WTC11 (cell line): ENCODE results near the gene TPGS1. TPM values are rescaled to one million over a fixed set of nuclear protein-coding genes. Genes with fewer than 3 reads are reported as not detected.

Source experiments
- ATAC-seq: fragments of 200-7000 bp; cut with Tn5 transposase; 2 replicates; pipeline ENCODE4 v1.10.0; 2021; ENCODE audit warnings: mild to moderate bottlenecking, moderate library complexity
- CTCF ChIA-PET: fragments of 300-600 bp; sonication (Branson Sonifier 250); formaldehyde crosslinking; loops from one replicate; lab custom pipeline; 2021; ENCODE audit warnings: antibody characterized with exemption; lab: Charles Lee
- POLR2A ChIA-PET: fragments of 350-600 bp; sonication (Branson Sonifier 250); formaldehyde crosslinking; loops from one replicate; lab custom pipeline; 2021; ENCODE audit warnings: antibody characterized with exemption; lab: Charles Lee
- DNase-seq: peaks from one replicate; pipeline ENCODE4 v3.0.0; 2021; ENCODE audit warnings: low spot score
- H3K27ac Mint-ChIP-seq: 2 replicates; pipeline ENCODE4 v1.8.0; 2021; ENCODE audit warnings: mixed read lengths
- H3K27me3 Mint-ChIP-seq: 2 replicates; pipeline ENCODE4 v1.8.0; 2021; ENCODE audit warnings: low read depth, mild to moderate bottlenecking, moderate library complexity, mixed read lengths
- H3K36me3 Mint-ChIP-seq: 2 replicates; pipeline ENCODE4 v1.8.0; 2021; ENCODE audit warnings: mixed read lengths
- H3K4me1 Mint-ChIP-seq: 2 replicates; pipeline ENCODE4 v1.8.0; 2022; ENCODE audit warnings: mixed read lengths
- H3K4me3 Mint-ChIP-seq: 2 replicates; pipeline ENCODE4 v1.8.0; 2021; ENCODE audit warnings: mild to moderate bottlenecking, moderate library complexity, mixed read lengths
- H3K9me3 Mint-ChIP-seq: 2 replicates; pipeline ENCODE4 v1.8.0; 2021; ENCODE audit warnings: mixed read lengths
- KAT7 ChIP-seq: sonication (generic); formaldehyde crosslinking; IDR thresholded peaks from 2 replicates; pipeline ENCODE4 v1.8.1; 2023; ENCODE audit warnings: missing genetic modification reagents, mild to moderate bottlenecking, borderline replicate concordance
- MXD4 ChIP-seq: fragments of 250-450 bp; sonication (Bioruptor Pico); IDR thresholded peaks from 2 replicates; pipeline ENCODE4 v1.8.0; 2021; ENCODE audit warnings: mild to moderate bottlenecking, moderate library complexity, borderline replicate concordance
- NFYB ChIP-seq: sonication (generic); formaldehyde crosslinking; conservative IDR thresholded peaks from 2 replicates; pipeline ENCODE4 v1.8.0; 2022; ENCODE audit warnings: low read depth, missing genetic modification reagents
- PRRX2 ChIP-seq: fragments of 250-450 bp; sonication (Bioruptor Pico); IDR thresholded peaks from 2 replicates; pipeline ENCODE4 v1.8.0; 2021; ENCODE audit warnings: mild to moderate bottlenecking
- RORB ChIP-seq: fragments of 250-450 bp; sonication (Bioruptor Pico); IDR thresholded peaks from 2 replicates; pipeline ENCODE4 v1.9.0; 2021; ENCODE audit warnings: mild to moderate bottlenecking
- SOX15 ChIP-seq: fragments of 250-450 bp; sonication (Bioruptor Pico); IDR thresholded peaks from 2 replicates; pipeline ENCODE4 v1.9.0; 2021; ENCODE audit warnings: mild to moderate bottlenecking
- ZNF416 ChIP-seq: fragments of 250-450 bp; sonication (Bioruptor Pico); IDR thresholded peaks from 2 replicates; pipeline ENCODE4 v1.9.0; 2021; ENCODE audit warnings: mild to moderate bottlenecking, inconsistent platforms
- total RNA-seq: library from RNA; stranded (reverse); gene quantifications from 3 replicates; pipeline ENCODE4 v1.2.3, GENCODE V29; 2021
- TF ChIP-seq, protein P1 (sequence below): fragments of 250-450 bp; sonication (Bioruptor Pico); conservative IDR thresholded peaks from 2 replicates; pipeline ENCODE4 v1.9.0; 2021; ENCODE audit warnings: mild to moderate bottlenecking
- TF ChIP-seq, protein P2 (sequence below): sonication (generic); formaldehyde crosslinking; IDR thresholded peaks from 2 replicates; pipeline ENCODE4 v1.8.1; 2023; ENCODE audit warnings: mild to moderate bottlenecking, missing genetic modification reagents
- TF ChIP-seq, protein P3 (sequence below): sonication (generic); formaldehyde crosslinking; IDR thresholded peaks from 2 replicates; pipeline ENCODE4 v1.8.1; 2023; ENCODE audit warnings: mild to moderate bottlenecking, missing genetic modification reagents, borderline replicate concordance
- TF ChIP-seq, protein P4 (sequence below): sonication (generic); formaldehyde crosslinking; IDR thresholded peaks from 2 replicates; pipeline ENCODE4 v1.8.1; 2023; ENCODE audit warnings: mild to moderate bottlenecking, moderate library complexity, missing genetic modification reagents
- TF ChIP-seq, protein P5 (sequence below): sonication (generic); formaldehyde crosslinking; IDR thresholded peaks from 2 replicates; pipeline ENCODE4 v1.8.1; 2023; ENCODE audit warnings: mild to moderate bottlenecking, missing genetic modification reagents
- TF ChIP-seq, protein P6 (sequence below): fragments of 250-450 bp; sonication (Bioruptor Pico); IDR thresholded peaks from 2 replicates; pipeline ENCODE4 v1.9.0; 2021; ENCODE audit warnings: mild to moderate bottlenecking, borderline replicate concordance

Gene TPGS1
- total RNA-seq, 1 experiment from 2014 or later, result 18.8 TPM

DNA sequence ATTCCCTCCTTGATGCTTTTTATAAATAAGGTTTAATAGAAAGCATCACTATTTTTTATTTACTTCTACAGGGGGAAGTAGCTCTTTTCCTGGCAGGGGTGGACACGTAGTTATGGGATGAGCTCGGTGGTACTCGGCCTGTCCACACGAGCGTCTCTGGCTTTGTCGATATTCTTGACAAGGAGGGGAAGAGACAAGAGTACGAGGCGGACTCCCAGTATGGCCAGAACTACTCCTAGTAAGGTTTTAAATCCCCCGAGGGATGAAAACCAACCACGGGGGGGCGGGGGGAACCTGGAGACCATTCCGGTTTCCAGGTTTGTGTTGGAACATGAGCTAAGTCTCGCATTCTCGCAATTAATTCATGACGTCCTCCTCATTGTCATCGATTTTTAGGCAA is 59.5 kb downstream of the TPGS1 start:
- no peak overlapping the region for H3K4me3 Mint-ChIP-seq
- ATAC-seq, result no peak
- H3K9me3 Mint-ChIP-seq, result peaks cover 7% of the 10 kb centered on the region
- no peak for DNase-seq
- peaks cover 21% of the 10 kb centered on the region for H3K36me3 Mint-ChIP-seq
- TF ChIP-seq KAT7 (CRISPR knock-in tag) (no peak), ZNF416 (CRISPR knock-in tag) (no peak), MXD4 (CRISPR knock-in tag) (no peak), PRRX2 (CRISPR knock-in tag) (no peak), SOX15 (CRISPR knock-in tag) (no peak), NFYB (CRISPR knock-in tag) (no peak), RORB (CRISPR knock-in tag) (no peak)
- TF ChIP-seq, protein P1, sequence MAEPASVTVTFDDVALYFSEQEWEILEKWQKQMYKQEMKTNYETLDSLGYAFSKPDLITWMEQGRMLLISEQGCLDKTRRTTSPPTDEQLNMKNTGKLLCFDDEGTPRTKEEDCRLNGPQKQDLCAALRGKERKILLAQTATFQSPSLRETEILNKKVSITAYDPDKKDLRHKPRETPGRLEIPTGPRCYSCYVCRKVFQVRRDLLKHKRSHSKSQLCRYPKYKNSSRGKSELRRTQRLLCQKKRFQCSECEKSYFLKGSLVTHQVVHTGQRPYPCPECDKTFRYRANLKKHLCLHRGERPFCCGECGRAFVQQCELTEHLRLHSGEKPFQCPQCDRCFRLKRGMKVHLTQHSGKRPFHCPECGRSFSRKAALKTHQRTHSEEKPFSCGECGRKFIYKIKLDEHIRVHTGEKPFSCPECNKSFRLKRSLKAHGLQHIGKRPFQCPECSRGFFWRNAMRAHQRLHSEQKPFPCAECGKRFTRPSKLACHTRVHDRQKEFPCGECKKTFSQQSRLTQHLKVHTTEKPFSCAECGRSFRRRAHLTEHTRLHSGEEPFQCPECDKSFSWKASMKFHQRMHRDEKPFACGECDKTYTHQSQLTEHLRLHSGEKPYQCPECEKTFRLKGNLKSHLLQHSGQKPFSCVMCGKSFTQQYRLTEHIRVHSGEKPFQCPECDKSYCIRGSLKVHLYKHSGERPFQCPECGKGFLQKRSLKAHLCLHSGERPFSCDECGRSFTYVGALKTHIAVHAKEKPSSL (CRISPR knock-in tag), result no peak
- TF ChIP-seq, protein P2, sequence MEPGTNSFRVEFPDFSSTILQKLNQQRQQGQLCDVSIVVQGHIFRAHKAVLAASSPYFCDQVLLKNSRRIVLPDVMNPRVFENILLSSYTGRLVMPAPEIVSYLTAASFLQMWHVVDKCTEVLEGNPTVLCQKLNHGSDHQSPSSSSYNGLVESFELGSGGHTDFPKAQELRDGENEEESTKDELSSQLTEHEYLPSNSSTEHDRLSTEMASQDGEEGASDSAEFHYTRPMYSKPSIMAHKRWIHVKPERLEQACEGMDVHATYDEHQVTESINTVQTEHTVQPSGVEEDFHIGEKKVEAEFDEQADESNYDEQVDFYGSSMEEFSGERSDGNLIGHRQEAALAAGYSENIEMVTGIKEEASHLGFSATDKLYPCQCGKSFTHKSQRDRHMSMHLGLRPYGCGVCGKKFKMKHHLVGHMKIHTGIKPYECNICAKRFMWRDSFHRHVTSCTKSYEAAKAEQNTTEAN (CRISPR knock-in tag), result no peak
- TF ChIP-seq, protein P3, sequence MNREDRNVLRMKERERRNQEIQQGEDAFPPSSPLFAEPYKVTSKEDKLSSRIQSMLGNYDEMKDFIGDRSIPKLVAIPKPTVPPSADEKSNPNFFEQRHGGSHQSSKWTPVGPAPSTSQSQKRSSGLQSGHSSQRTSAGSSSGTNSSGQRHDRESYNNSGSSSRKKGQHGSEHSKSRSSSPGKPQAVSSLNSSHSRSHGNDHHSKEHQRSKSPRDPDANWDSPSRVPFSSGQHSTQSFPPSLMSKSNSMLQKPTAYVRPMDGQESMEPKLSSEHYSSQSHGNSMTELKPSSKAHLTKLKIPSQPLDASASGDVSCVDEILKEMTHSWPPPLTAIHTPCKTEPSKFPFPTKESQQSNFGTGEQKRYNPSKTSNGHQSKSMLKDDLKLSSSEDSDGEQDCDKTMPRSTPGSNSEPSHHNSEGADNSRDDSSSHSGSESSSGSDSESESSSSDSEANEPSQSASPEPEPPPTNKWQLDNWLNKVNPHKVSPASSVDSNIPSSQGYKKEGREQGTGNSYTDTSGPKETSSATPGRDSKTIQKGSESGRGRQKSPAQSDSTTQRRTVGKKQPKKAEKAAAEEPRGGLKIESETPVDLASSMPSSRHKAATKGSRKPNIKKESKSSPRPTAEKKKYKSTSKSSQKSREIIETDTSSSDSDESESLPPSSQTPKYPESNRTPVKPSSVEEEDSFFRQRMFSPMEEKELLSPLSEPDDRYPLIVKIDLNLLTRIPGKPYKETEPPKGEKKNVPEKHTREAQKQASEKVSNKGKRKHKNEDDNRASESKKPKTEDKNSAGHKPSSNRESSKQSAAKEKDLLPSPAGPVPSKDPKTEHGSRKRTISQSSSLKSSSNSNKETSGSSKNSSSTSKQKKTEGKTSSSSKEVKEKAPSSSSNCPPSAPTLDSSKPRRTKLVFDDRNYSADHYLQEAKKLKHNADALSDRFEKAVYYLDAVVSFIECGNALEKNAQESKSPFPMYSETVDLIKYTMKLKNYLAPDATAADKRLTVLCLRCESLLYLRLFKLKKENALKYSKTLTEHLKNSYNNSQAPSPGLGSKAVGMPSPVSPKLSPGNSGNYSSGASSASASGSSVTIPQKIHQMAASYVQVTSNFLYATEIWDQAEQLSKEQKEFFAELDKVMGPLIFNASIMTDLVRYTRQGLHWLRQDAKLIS (CRISPR knock-in tag), result no peak
- TF ChIP-seq, protein P4, sequence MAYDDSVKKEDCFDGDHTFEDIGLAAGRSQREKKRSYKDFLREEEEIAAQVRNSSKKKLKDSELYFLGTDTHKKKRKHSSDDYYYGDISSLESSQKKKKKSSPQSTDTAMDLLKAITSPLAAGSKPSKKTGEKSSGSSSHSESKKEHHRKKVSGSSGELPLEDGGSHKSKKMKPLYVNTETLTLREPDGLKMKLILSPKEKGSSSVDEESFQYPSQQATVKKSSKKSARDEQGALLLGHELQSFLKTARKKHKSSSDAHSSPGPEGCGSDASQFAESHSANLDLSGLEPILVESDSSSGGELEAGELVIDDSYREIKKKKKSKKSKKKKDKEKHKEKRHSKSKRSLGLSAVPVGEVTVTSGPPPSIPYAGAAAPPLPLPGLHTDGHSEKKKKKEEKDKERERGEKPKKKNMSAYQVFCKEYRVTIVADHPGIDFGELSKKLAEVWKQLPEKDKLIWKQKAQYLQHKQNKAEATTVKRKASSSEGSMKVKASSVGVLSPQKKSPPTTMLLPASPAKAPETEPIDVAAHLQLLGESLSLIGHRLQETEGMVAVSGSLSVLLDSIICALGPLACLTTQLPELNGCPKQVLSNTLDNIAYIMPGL (CRISPR knock-in tag), result no peak
- TF ChIP-seq, protein P5, sequence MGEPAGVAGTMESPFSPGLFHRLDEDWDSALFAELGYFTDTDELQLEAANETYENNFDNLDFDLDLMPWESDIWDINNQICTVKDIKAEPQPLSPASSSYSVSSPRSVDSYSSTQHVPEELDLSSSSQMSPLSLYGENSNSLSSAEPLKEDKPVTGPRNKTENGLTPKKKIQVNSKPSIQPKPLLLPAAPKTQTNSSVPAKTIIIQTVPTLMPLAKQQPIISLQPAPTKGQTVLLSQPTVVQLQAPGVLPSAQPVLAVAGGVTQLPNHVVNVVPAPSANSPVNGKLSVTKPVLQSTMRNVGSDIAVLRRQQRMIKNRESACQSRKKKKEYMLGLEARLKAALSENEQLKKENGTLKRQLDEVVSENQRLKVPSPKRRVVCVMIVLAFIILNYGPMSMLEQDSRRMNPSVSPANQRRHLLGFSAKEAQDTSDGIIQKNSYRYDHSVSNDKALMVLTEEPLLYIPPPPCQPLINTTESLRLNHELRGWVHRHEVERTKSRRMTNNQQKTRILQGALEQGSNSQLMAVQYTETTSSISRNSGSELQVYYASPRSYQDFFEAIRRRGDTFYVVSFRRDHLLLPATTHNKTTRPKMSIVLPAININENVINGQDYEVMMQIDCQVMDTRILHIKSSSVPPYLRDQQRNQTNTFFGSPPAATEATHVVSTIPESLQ (CRISPR knock-in tag), result no peak
- TF ChIP-seq, protein P6, sequence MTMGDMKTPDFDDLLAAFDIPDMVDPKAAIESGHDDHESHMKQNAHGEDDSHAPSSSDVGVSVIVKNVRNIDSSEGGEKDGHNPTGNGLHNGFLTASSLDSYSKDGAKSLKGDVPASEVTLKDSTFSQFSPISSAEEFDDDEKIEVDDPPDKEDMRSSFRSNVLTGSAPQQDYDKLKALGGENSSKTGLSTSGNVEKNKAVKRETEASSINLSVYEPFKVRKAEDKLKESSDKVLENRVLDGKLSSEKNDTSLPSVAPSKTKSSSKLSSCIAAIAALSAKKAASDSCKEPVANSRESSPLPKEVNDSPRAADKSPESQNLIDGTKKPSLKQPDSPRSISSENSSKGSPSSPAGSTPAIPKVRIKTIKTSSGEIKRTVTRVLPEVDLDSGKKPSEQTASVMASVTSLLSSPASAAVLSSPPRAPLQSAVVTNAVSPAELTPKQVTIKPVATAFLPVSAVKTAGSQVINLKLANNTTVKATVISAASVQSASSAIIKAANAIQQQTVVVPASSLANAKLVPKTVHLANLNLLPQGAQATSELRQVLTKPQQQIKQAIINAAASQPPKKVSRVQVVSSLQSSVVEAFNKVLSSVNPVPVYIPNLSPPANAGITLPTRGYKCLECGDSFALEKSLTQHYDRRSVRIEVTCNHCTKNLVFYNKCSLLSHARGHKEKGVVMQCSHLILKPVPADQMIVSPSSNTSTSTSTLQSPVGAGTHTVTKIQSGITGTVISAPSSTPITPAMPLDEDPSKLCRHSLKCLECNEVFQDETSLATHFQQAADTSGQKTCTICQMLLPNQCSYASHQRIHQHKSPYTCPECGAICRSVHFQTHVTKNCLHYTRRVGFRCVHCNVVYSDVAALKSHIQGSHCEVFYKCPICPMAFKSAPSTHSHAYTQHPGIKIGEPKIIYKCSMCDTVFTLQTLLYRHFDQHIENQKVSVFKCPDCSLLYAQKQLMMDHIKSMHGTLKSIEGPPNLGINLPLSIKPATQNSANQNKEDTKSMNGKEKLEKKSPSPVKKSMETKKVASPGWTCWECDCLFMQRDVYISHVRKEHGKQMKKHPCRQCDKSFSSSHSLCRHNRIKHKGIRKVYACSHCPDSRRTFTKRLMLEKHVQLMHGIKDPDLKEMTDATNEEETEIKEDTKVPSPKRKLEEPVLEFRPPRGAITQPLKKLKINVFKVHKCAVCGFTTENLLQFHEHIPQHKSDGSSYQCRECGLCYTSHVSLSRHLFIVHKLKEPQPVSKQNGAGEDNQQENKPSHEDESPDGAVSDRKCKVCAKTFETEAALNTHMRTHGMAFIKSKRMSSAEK (CRISPR knock-in tag), result no peak
- POLR2A ChIA-PET, result no interaction called here
- no peak overlapping the region for H3K27ac Mint-ChIP-seq
- H3K27me3 Mint-ChIP-seq, result peaks cover 39% of the 10 kb centered on the region
- peaks cover 18% of the 10 kb centered on the region for H3K4me1 Mint-ChIP-seq
- CTCF ChIA-PET, result no interaction called here
